NCI-H524 (cell line): ENCODE measurements around the gene CFDP1.

Experiments
- DNase-seq, 2 experiments: peaks; one replicate each; lab custom pipeline; 2025; lab: John Stamatoyannopoulos, UW

Gene CFDP1

DNA sequence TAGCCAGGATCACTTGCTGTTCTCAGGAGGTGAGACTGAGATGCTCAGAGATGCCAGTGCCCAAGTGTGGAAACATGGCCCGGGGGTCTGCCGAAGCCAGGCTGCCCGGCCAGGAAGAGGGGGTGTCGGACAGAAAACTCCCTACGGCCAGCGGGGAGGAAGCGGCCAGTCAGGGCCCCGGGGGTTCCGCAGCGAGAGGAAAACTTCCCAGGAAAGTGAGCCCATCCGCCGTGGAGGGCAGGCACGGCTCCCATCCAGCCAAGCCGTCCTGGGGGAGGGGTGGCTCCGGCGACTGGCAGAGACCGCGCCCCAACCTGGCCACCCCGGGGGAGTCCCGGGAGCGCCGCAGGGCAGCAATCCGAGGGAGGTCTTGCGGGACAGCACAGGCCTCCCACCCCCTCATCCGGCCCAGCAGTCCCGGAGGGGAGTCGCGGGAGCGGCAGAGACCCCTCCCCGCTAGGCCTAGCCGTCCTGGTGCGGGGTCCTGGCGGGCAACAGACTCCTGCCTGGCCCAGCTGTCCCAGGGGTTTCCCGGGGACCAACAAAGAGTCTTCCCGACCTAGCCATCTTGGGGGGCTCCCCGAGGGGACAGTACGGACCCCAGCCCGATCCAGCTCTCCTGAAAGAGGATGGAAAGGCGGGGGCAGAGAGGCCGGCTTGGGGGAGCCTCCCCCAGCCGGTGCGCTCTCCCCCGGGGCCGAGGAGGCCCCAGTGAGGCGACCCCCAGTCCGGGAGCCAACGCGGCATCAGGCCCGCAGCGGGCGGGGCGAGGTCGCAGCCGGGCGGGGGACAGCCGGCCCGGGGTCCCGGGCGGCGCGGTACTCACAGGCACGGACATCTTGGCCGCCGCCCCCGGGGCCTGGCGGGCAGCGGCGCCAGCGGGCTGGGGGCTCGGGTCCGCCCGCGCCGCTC is 168.0 kb downstream of the CFDP1 start:
- DNase-seq = peak; percentile 52 to 77

DNA sequence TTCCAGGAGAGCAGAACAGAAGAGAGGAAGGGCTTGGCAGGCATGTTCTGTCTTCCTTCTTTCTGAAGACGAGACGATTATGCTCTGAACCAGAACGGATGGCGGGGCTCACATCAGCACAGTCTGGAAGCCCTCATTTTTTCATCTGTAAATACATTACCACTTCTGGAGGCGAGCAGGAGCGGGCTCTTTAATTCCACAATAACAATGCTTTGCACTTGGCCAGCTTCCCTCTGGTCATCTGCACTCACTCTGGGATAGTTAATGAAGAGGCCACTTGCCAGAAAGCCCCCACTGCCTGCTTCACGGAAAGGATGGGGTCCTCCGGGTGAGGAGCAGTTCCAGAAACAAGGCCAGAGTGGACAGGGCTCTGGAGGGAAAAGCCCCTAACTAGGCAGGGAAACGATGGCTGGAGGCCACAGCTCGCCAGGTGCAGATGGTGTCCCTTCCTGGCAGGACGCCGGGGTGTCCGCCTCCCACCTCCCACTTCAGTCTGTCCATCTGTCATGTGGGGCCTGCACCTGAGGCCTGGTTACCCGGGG is 168.8 kb downstream of the CFDP1 start:
- peak; percentile 62 to 88 for DNase-seq

DNA sequence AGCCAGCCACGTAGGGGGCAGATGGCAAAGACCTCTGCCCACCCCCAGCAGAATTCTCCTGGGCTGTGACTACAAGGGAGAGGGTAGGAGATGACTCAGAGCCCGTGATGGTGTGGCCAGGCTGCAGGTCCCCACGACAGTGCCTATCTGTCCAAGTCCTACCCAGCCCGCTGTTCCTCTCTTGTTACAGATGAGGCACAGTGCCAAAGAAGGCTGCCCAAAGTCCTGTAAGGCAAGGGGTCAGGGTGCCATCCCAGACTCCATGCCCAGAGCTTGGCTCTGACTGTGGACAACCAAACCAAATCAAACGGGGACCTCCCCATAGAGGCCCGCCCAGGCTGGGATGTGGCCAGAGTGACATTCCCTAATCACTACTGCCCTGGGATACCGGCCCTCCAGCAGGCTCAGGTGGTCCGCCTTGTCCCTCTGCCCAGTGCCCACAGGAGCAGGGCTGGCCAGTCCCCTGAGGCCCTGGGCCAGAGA is 169.3 kb downstream of the CFDP1 start:
- peak in 1 of 2 experiments; percentile 46 for DNase-seq

DNA sequence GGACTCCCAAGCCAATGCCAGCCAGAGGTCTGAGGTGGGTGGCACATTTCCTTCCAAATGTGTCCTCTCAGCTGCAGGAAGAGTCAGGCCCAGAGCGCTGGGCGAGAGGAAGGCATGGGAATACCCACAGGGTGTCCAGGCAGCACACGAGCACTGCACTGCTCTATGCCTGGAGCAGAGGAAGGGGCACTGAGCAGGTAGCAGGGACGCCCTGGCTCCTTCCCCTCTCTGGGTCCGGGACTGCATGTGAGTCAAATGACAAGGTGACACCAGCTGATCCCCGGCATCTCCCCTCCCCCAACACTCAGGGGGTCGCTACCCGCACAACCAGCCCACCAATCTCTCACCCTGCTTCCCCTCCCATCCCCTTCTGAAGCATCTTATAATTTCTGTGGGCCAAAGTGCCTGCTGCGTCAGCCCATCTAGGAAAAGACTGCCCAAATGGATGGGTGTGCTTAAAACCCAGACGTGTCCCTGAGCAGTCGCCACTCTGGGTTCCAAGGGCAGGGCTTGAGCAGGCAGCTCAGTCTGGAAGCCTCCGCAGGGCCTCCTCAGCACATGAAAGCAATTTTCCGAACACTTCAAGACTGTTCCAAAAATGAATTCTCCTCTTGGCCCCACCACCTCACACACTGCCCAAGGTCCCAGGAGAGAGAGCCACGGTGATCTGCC is 169.9 kb downstream of the CFDP1 start:
- no peak for DNase-seq

DNA sequence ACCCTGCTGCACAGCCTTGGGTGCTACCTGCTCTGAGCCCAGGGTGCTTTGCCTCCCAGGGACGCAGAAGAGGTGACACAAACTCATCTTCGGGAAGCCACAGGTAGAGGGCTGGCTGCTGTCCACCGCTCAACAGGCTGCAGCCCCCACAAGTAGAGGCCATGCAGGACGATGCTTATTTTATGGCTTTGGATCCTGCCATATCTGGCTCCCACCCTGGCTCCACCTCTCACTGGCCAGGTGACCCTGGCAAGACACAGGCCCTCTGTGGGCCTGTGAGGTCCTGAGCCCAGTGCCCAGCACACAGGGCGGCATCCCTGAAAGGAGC is 170.5 kb downstream of the CFDP1 start:
- DNase-seq = no peak

DNA sequence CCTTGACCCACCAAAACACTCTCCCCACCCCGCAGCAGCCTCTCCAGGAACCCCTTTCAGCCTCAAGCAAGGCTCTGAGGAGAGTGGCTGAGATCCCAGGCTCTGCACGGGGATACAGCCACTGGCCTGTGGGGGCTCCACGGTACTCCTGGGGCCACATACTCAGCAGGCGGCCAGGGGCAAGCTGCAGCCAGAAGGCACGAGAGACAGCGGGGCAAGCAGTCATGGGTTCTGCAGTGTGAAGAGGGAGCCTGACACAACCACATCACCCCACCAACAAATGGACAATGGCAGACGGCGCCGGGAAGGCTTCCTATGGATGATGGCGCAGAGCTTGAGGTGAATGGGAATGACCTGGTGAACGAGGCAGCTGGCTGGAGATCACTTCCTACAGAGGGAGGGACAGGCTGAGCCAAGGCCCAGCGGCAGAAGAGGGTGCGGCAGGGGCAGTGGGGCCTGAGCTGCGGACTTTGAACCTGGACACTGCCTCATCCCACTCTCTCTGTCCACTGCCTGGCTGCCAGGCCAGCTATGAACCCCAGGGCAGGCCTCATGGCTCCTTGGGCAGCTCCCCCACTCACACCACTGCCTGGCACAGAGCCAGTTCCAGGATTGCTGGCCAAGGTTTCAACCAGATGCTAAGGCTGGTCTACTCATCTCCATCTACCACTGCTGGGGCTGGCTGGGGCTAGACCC is 171.1 kb downstream of the CFDP1 start:
- DNase-seq = peak in 1 of 2 experiments; percentile 50

DNA sequence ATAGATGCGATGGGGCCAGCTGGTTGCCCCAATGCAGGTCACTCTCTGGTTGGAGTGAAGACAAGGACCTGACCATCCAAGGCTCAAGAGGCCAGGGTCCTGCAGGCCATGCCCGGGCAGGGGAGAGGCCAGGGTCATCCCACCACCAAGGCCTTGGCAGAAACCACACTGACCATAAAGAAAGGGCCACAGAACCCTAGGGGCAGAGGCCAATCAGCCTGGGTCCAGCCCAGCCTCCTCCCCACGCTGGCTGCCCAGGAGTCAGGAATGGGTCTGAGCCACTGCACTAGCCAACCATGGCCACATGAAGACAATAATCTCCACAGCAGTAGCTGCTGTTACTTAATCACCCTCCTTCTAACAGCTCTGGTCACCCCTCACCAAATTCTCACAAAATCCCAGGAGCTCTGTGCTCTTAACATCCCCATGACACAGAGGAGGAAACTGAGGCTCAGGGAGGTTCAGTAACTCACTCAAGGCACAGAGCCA is 171.7 kb downstream of the CFDP1 start:
- DNase-seq = no peak

DNA sequence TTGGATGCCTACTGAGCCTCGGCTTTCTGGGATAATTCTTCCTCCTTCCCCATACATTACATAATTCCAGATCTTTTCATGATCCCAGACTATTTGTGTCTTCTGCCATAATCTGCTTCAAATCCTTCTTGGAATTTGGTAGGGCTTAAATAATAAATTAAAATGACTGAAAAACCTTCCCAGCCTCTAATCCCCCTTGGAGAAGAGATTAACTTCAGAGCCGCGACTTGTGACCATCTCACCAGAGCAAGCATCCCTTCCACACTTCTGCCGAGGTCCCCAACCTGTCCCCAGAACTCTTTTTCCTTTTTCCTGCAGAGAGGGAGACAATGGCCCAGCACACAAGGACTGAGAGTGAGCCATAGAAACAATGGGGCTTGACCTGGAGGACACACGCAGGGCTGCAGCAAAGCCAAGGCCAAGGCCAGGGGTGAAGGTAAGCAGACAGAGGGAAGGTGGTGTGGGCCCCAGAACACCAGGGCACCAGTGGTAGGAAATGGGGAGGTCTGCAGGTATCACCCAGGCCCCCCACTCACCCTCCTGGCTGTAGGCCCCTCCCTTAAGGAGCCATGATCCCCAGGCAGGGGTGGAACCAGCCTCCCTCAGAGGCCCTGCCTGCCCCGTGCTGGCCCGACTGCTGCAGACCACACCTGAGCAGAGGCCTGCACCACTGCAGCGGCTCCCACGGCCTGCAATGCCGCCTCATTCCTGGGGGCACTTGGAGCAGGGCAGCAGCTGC is 172.3 kb downstream of the CFDP1 start:
- peak; percentile 40 to 73 for DNase-seq

DNA sequence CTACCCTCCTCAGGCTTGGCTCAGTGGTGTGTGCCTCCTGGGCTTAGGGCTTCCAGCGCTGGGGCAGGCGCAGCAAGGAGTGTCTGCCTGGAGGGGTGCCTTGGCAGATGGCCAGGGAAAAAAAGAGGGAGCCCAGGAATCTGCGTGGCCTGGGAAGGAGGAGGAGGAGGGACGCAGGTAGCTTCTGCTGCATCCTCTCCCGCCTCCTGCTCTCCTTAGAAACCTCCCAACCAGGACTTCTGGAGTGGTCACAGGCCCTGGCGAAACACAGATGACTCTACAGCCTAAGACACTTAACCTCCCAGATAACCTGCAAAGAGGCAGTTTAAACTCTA is 174.5 kb downstream of the CFDP1 start:
- peak in 1 of 2 experiments; percentile 41 for DNase-seq

DNA sequence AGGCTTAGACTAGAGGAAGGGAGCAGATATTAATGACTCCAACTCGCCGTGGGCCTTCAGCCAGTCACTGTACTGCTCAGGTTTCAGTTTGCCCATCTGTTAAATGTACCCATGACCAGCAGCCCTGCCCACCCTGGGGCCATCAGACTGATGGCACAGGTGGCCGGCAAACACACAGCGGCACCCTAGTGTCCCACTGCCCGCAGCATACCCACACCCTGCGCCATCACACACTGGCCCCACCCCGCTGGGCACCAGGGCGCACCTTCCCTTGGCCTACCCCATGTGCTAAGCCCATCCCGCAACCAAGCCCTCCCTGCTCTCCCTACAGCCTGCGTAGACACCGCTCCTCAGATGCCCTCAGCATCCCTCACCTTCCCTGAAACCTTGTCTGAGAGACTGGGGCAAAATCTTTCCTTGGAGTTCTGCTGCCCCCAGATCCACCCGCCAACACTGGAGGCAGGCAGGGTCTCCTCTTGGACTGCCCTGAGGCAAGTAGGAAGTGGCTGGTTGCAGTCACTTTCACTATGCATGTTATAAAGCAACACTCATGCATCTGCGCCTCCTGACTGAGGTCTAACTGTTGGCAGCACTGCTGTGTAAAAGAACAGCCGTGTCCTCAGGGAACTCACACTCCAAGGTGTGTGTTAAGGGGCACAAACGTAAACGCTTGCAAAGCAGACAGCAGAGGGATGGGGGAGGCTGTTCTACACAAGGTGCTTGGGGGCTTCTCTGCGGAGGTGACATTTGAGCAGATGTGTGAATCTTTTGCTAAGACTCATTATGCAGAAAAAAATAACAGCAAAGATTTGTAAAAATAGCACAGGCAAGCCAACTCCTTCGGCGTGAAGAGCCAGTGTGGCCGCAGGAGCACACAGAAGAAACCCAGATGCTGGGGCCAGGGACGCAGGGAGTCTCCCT is 175.2 kb downstream of the CFDP1 start:
- DNase-seq = no peak

DNA sequence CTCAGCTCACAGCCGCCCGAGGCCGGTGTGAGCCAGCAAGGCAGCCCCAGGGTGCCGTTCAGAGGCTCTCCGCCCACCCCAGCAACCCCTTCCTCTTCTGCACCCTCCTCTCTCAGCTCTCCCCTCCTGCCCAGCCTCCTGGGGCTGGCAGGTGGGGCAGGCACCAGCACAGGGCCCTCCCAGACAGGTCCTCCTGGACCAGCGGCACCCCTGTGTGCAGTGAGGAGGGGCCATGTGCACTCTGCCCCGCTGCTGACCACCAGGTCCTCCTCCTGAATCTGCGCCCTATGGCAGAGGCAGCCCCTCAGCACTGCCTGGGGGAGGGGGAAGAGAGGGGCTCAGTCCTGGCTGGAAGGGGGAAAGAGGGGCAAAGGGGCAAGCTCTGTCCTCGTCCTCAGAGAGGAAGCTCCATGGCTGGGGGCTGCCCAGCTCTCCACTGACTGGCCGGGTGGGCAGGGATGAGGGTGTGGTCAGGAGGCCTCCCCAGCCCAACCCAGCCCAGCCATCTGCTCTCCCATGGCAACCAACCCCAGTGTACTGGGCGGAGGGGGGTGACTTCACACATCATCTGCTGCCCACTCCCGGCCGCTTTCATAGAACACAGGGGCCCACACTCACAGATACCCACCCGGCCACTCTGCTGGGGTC is 176.5 kb downstream of the CFDP1 start:
- peak; percentile 73 to 86 for DNase-seq

DNA sequence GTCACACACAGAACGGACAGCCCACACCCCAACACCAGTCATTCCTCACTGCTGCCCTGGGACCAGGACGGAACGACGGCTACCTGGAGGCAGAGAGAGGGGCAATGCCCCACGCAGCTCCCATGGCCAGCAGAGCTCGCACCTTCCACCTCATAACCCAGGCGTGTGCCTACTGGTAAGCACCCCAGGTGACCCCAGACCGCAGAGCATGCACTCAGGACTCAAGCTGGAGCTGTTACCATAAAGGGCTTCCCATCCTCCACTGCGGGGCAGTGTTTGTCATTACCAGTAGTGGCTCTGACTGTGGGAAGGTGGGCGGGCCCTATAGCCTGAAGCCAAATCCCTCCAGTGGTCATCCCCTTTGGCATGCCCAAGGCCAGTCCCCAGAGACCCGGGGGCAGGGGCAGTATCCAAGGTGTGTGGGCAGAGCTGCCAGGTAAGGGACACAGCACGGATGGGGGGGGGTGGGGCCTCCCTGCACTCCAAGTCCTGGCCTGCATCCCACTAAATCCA is 177.2 kb downstream of the CFDP1 start:
- no peak for DNase-seq

DNA sequence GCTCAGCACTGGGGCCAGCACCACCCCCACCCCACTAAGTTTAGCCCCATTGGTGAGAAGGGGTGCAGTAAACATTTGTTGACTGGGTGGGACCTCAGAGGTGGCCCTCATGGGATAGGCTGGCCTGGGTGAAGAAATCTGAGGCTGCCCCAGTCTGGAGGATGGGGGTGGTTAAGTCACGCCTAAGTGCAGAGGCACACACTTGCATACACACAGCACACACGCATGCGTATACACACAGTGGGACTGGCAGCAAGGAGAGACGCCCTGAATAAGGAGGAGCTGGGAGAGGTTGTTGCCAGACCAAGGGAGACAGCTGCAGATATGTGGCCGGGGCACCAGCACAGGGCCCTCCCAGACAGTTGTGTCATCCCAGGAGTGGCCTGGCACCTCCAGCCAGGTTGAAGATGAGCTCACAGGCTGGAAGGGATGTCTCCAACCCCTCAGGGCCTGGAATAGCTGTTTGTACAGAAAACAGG is 178.9 kb downstream of the CFDP1 start:
- no peak for DNase-seq

DNA sequence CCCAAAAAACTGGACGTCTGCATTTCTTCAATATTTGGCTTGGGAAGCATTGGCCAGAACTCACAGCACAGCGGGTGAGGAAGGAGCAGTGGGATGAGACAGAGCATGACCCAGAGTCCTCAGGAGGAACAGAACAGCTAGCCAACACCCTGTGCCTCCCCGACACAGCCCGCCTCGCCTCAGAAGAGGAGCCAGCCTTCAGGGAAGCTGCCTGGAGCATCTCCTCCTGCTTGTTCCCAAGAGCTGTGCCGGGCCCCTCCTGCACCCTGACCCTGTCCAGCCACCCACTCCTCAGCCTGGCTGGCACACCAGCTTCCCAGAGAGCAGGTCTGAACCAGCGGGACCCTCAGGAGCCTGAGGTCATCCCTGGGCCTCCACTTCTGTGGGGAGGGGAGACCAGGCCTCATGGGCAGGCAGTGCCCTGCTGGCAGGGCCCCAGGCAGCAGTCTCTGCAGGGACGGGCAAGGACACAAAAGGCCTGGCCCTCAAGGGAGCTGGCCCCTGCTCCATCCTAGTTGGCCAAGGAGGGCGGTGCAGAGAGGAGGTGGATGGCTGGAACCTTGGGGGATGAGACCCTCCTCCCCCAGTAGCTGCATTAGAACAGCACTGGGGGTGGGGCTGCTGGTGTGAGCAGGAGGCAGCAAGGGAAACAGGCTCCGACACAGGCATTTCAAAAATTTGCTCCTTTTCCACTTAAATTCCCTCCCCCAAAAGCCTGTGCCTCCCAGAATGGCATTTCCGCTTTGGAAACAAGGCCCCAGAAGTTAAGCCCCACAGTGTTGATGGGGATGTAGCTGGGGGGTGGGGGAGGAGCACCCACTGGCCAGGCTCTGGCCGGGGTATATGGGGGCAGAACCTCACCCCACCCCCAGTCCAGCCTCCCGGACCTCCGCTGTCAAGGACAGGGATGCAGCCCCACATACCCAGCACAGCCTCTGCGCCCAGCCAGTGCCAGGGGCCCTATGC is 180.1 kb downstream of the CFDP1 start:
- DNase-seq = no peak

DNA sequence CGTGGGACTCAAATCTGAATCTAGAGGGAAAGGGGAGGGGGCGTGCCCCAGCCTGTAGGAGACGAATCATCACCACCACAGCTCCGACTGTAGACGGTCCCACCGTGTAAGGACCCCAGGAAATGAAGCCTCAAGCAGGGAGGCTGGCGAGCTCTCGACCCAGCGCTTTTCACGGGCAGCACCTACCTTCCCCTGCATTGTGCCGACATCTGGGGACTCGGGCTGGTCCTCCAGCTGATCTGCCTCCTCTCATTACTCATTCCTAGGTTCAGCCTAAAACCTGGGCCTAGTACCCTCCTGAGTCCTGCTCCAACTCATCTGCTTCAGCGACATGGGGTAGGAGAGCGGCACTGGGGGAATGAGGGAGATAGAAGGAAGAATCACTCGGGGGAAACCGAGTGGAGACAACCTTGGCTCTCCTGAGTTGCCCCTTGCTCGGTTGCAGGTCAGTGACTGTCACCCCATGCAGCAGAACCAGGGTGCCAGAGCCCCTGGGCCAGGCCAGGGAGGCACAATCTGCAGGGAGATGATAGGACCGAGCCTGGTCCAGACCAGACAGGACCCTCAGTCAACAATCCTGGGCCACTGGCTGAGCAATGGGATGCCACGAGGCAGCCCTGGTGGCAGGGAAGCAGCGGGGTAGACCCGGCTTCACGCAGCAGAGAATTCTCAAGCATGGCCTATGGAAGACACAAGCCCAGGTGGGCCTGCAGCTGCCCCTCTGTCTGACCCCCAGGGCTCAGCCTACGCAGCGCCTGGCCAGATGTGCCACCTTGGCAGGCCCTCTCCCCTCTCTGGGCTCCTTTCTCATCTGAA is 181.0 kb downstream of the CFDP1 start:
- DNase-seq = no peak

DNA sequence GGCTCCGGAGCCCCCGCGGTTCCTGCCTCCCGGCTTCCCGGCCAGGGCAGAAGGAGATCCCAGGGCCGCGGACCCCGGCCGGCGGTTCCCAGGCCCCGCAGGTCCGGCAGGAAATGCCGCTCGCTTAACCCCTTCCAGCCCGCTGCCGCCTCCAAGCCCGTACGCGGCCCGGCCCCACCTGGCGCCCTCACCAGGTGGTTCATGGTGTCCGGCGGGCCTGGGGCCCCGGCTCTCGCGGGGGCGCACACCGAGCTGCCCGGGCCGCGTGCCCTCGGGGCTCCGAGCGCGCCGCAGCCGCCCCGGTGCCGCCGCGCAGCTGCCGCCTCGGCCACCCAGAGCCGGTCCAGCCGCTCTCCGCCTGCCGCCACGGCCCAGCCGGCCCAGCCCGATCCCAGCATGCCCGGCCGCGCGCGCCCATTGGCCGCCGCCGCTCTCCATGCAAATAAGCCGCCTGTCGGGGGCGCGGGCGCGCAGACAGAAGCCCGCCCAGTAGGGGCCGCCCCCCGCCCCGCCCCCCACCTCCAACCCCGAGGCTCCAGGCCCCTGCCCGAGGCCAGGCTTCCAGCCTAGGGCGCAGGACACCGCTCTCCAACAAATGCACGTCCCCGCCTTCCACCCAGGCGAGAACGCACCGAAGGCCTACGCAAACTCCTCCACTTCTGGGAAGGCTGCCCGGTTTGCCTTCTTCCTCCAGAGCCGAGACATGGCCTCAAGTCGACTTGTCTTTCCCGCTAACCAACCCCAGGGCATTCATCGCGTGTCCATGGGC is 181.8 kb downstream of the CFDP1 start, which contains the start of gene BCAR1:
Gene BCAR1, minus strand, starts transcription at position 345 of the 769 bp plus-strand sequence. Its CDS starts 142 bp downstream, at position 203.
- DNase-seq = peak; percentile 73 to 86
